Measurements from ENCODE around the gene VGLL4.

DNA sequence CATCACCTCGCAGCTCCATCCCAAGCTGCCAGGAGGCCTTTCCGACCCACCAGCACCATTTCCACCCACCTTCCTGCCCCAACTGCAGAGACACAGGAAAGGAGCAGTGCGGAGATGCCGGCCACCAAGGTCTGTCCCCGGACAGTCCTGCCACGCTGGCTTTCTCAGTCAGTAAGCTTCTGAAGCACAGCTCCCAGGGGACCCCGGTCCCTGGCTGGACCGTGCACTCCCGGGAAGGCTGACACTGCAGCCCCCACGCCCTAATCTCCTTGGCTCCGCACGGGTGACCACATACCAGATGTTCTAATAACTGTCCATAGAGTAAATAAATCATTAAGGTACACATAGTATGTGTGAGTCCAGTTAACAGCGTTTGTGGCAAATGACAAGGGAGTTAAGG lies 73.5 kb downstream of the VGLL4 start:
- no peak for TF ChIP-seq CTCF (IDR thresholded peaks at IDR 0.05)
- TF ChIP-seq POLR2A (IDR thresholded peaks at IDR 0.05), result no peak

Data from lower leg skin (tissue), 3 donors.